ENCODE data around the gene SEBOX. TPM values are rescaled to one million over a fixed set of nuclear protein-coding genes. Genes with fewer than 3 reads are reported as not detected.
"Not testable (repeated sequence)": the region's sequence is repeated elsewhere in the genome, so short reads cannot be mapped to it uniquely, and the experiment has no call there.

SEBOX gene
- total RNA-seq, 1 donor from 2014 or later: not detected

DNA sequence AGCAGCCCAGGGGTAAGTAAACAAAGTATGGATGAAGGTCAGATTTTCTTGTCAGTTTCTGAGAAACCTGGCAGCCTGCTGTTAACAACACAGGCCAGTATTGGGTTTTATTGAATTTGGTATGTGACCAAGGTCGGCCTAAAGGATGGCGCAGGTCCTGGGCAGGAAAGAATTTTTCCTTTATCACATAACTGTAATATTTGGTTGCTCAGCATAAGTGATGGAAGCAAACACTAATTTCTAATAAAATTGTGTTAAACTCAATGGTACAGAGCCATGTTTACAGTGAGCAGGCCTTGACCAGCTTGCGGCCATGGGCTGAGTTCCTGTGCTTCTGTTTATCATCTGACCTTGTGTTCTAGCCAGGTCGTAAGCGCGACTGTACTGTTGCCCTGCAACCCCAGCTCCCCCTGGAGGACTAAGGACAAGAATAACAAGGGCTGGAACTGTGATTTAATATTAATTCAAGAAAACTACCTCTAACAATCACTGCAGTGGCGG is 18.2 kb downstream of the SEBOX start:
- no peaks in the 10 kb centered on the region for H3K4me1 Mint-ChIP-seq

DNA sequence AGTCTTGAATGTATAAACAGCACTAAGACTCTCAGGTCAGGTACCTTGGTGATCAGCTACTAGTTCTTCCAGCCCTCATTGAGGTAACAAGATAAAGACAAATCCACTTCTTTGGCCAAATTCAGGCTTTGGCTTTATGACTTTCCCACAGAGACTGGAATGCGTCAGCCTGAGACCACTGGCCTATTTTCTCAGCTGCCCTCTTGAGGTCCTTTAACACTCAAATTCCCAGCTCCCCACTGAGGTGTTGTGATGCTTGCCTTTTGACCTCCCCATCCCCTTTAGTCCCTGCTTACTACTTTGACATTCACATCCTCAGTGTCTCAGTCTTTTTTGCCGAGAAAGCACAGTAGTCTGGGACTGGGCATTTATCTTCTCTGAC is 18.8 kb downstream of the SEBOX start:
- DNase-seq: no peak
- intact Hi-C loops (cut with micrococcal nuclease): no loop called here
- no peaks in the 10 kb centered on the region for H3K27me3 Mint-ChIP-seq
- no peaks in the 10 kb centered on the region for H3K4me1 Mint-ChIP-seq
- no peak overlapping the region for H3K4me3 Mint-ChIP-seq
- peaks cover 62% of the 10 kb centered on the region for H3K36me3 Mint-ChIP-seq (ENCODE audit: low read depth)
- no peaks in the 10 kb centered on the region for H3K9me3 Mint-ChIP-seq
- H3K27ac Mint-ChIP-seq: no peak overlapping the region

More for the DNA sequence above, 18.2 kb downstream of the SEBOX start:
- DNase-seq: no peak
- Mint-ChIP-seq H3K27me3 (no peaks in the 10 kb centered on the region), H3K27ac (no peak overlapping the region), H3K36me3 (ENCODE audit: low read depth) (peaks cover 66% of the 10 kb centered on the region), H3K4me3 (no peak overlapping the region), H3K9me3 (no peaks in the 10 kb centered on the region)
- intact Hi-C loops (cut with micrococcal nuclease): no loop called here

DNA sequence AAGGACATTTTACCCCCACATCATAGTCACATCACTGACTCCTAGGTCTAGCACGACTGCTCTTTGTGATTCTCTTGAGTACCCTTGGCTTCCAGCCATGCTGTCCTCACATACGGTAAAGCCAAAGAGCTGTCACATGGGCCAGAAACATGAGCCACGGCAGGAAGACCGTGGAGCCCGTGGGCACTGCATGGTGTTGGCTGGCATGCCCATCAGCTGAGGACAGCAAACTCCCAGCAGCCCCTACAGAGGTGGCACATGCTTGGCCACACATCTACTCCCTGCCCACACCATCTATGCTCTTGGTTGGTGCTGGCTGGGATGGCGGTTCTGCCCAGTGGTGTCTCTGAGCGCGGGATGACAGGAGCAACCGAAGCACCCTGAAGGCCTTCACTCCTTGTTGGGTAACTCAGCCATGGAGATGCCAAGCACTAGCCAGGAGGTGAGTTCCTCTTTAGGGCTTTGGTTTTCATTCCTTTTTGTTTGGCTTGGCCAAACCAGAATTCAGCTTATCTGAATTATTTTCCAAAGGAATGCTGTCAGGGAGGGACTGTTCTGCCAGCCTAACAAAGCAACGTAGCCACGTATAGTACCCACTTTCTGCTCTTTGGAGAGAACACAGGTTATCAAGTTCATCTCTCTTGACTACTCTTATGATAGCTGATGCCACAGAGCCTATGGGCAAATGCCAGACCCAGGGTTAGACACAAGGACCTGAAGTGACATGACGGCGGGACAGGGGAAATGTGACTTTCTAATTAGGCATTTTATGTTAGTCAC is 19.4 kb downstream of the SEBOX start:
- H3K4me1 Mint-ChIP-seq: no peaks in the 10 kb centered on the region
- peaks cover 59% of the 10 kb centered on the region for H3K36me3 Mint-ChIP-seq (ENCODE audit: low read depth)
- DNase-seq: no peak
- H3K27me3 Mint-ChIP-seq: no peaks in the 10 kb centered on the region
- intact Hi-C loops (cut with micrococcal nuclease): no loop called here
- no peak overlapping the region for H3K27ac Mint-ChIP-seq
- no peak overlapping the region for H3K4me3 Mint-ChIP-seq
- H3K9me3 Mint-ChIP-seq: no peaks in the 10 kb centered on the region

DNA sequence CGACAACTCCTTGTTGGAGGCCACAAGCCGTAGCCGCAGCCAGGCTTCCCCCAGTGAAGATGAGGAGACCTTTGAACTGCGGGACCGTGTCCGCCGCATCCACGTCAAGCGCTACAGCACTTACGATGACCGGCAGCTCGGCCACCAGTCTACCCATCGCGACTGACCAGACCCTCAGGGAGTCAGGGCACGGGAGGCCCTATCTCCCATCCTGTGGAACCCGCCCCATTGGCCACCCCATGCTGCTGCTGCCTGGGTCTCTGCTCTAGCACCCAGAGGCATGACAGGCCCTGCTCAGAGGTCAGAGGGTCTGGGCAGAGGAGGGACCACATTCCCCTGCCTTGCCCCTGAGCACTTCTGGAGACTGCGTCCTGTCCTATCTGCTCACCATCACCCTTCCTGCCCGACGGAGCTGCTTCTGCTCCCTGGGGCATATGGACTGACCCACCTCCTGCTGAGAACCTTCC is 20.5 kb downstream of the SEBOX start:
- DNase-seq: no peak
- peaks cover 57% of the 10 kb centered on the region for H3K36me3 Mint-ChIP-seq (ENCODE audit: low read depth)
- H3K27ac Mint-ChIP-seq: no peak overlapping the region
- intact Hi-C loops (cut with micrococcal nuclease): no loop called here
- no peaks in the 10 kb centered on the region for H3K4me1 Mint-ChIP-seq
- no peaks in the 10 kb centered on the region for H3K9me3 Mint-ChIP-seq
- no peak overlapping the region for H3K4me3 Mint-ChIP-seq
- H3K27me3 Mint-ChIP-seq: no peaks in the 10 kb centered on the region

DNA sequence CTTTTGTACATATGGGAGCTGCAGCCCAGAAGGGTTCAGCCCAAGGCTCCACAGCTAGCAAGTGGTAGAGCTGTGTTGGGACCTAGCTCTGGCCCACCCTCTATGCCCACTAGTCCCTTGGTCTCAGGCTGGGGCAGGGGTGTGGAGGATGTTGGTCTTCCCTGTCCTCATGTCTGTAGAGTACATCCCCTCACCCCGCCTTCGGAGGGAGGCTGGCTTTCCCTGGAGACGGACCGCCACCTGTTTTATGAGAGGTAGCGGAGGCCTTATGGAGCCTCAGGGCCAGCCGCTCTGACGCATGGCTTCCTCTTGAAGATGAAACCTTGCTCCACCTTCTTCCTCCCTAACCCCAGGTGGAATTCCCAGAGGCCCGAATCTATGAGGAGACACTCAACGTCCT is 21.0 kb downstream of the SEBOX start:
- intact Hi-C loops (cut with micrococcal nuclease): no loop called here
- Mint-ChIP-seq H3K4me3 (no peak overlapping the region), H3K27ac (no peak overlapping the region), H3K4me1 (no peaks in the 10 kb centered on the region), H3K27me3 (no peaks in the 10 kb centered on the region), H3K36me3 (ENCODE audit: low read depth) (peaks cover 60% of the 10 kb centered on the region), H3K9me3 (no peaks in the 10 kb centered on the region)
- no peak for DNase-seq

DNA sequence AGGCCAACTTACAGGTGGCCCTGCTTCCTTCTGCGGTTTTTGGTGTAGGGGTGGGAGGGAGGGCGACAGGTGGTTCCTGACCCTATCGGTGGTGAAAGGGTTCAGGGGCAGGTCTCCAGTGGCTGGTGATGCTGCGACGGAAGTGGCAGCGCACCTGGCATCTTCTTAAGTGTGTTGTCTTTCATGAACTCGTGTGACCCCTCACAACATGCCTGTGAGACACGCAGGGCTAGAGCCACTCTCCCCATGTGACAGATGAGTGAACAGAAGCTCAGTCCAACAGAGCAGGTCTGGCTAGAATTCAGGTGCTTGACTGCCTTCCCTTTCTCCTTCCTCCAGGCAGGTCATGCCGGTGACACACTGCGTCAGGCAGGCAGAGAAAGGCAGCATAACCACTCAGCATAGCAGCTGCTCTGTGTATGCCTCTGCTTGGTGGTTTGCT is 21.5 kb downstream of the SEBOX start:
- Mint-ChIP-seq H3K27ac (no peak overlapping the region), H3K9me3 (no peaks in the 10 kb centered on the region), H3K36me3 (ENCODE audit: low read depth) (peaks cover 58% of the 10 kb centered on the region)

DNA sequence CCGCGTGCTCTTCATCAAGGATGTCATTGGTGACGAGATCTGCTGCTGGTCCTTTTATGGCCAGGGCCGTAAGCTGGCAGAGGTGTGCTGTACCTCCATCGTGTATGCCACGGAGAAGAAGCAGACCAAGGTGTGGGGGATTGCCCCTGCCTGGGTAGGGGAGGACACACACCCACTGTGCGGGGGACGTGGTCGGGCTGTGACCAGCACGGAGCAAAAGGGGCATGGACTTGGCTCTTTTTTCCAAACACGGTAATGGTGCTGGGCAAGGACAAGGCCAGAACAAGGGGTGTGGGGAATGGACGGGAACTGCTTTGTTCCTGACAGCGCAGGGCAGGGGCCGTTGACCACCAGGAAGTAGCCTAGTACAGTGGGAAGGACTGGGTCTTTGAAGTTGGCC is 22.7 kb downstream of the SEBOX start:
- peaks cover 10% of the 10 kb centered on the region for H3K4me1 Mint-ChIP-seq
- H3K9me3 Mint-ChIP-seq: no peaks in the 10 kb centered on the region
- no peak for DNase-seq
- no peak overlapping the region for H3K27ac Mint-ChIP-seq
- H3K36me3 Mint-ChIP-seq (ENCODE audit: low read depth): peaks cover 54% of the 10 kb centered on the region
- intact Hi-C loops (cut with micrococcal nuclease): no loop called here
- no peaks in the 10 kb centered on the region for H3K27me3 Mint-ChIP-seq
- no peak overlapping the region for H3K4me3 Mint-ChIP-seq

More for the DNA sequence above, 21.5 kb downstream of the SEBOX start:
- DNase-seq: no peak
- Mint-ChIP-seq H3K4me1 (peaks cover 3% of the 10 kb centered on the region), H3K4me3 (no peak overlapping the region), H3K27me3 (no peaks in the 10 kb centered on the region)
- intact Hi-C loops (cut with micrococcal nuclease): no loop called here

DNA sequence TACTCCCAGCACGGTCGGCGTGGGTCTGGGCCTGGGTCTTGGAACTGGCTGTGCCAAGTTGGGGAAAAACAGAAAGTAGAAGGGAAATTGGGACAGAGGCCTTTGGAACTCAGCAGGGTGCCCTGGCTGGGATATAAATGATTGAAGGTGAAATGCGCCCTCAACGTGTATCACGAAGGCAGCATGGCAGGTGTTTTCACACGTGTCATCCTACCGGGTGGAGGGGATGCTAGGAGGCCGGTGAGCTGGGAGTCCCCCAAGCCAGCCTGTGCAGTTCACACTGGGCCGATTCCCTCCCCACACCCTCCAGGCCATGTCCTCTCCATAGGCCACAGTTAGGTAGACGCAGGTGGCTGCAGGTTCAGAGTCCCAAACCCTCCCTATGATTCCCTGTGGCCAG is 23.5 kb downstream of the SEBOX start:
- no peak overlapping the region for H3K4me3 Mint-ChIP-seq
- no peak for DNase-seq
- H3K27me3 Mint-ChIP-seq: no peaks in the 10 kb centered on the region
- H3K27ac Mint-ChIP-seq: no peak overlapping the region
- intact Hi-C loops (cut with micrococcal nuclease): no loop called here
- H3K9me3 Mint-ChIP-seq: no peaks in the 10 kb centered on the region
- H3K36me3 Mint-ChIP-seq (ENCODE audit: low read depth): peaks cover 47% of the 10 kb centered on the region
- peaks cover 18% of the 10 kb centered on the region for H3K4me1 Mint-ChIP-seq

DNA sequence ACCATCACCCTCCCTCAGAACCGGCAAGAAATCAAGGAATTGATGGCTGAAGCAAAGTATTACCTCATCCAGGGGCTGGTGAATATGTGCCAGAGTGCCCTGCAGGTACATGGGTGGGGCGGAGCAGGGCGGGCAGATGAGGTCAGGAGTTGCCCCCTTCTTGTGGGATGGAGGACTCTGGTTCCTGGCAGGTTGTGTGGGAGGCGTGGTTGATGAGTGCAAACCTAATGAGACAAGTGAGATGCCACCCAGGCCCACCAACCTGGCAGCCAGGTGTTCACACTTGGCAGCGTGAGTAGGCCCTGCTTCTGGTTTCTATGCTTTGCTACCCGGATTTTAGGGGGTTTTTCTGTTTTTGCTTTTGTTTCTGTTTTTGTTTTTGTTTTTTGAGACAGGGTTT is 24.6 kb downstream of the SEBOX start:
- Mint-ChIP-seq H3K36me3 (ENCODE audit: low read depth) (peaks cover 38% of the 10 kb centered on the region), H3K4me3 (no peak overlapping the region), H3K27ac (no peak overlapping the region), H3K4me1 (peaks cover 23% of the 10 kb centered on the region), H3K9me3 (no peaks in the 10 kb centered on the region), H3K27me3 (no peaks in the 10 kb centered on the region)
- intact Hi-C loops (cut with micrococcal nuclease): no loop called here
- no peak for DNase-seq

DNA sequence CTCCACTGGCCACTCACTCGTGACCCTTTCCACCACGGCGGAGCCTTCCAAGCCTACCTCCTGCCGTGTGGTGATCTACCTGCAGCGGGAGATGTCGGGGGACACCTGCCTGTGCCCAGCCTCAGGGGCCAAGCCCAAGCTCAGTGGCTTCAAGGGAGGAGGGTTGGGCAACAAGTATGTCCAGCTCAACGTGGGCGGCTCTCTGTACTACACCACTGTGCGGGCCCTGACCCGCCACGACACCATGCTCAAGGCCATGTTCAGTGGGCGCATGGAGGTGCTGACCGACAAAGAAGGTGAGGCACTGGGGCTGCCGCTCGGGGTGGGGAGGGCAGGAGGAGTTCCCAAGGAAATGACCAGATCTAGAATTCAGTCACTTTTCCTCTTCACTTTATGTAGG is 25.6 kb downstream of the SEBOX start:
- Mint-ChIP-seq H3K27ac (no peak overlapping the region), H3K4me3 (no peak overlapping the region), H3K4me1 (peaks cover 26% of the 10 kb centered on the region), H3K36me3 (ENCODE audit: low read depth) (peaks cover 34% of the 10 kb centered on the region), H3K9me3 (no peaks in the 10 kb centered on the region), H3K27me3 (no peaks in the 10 kb centered on the region)
- intact Hi-C loops (cut with micrococcal nuclease): no loop called here
- DNase-seq: no peak

DNA sequence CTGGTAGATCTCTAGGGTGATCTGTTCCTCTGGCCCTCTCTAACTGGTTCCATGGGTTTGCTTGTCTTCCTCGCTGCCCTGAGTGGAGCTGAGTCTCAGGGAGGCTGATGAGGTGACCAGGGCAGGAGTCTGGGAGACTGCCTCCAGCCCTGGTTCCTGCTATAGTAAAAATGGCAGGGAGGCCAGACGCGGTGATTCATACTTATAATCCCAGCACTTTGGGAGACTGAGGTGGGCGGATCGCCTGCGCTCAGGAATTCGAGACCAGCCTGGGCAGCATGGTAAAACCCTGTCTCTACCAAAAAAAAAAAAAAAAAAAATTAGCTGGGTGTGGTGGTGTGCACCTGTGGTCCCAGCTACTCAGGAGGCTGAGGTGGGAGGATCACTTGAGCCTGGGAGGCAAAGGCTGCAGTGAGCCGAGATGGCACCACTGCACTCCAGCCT is 26.2 kb downstream of the SEBOX start:
- H3K9me3 Mint-ChIP-seq; H3K27ac Mint-ChIP-seq; H3K4me3 Mint-ChIP-seq; DNase-seq; intact Hi-C loops (cut with micrococcal nuclease); H3K27me3 Mint-ChIP-seq: not testable (repeated sequence)
- Mint-ChIP-seq H3K36me3 (ENCODE audit: low read depth) (peaks cover 30% of the 10 kb centered on the region), H3K4me1 (peaks cover 33% of the 10 kb centered on the region)

DNA sequence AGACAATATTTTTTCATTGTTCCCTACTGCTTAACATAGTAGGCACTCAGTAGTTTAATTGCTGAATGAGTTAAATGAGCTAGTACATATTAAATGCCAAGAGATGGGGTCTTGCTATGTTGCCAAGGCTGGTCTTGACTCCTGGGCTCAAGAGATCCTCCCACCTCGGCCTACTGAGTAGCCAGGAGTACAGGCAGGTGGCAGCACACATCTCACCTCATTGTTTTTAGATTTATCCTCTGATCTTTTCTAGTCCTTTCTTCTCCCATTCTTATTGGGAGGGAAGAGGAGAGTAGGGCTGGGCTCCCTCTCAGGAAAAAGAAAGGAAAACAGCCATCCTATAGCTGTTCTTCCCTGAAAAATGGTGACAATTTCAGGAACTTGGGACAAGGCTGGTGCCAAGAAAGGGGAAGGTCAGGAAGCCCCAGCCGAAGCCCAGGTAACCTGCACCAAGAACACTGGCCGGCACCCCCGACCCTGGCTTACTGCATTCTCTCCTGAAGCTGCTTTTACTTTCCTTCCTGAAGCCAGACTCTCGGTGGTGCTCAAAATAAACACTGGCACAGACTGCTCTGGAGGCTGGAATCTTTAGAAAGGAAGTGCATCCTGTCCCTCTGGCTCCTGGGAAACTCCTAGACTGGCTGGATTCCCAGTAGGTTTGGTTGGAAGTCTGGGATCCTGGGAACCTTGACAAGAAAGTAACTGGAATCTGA is 26.8 kb downstream of the SEBOX start:
- no peak overlapping the region for H3K27ac Mint-ChIP-seq
- DNase-seq: no peak
- intact Hi-C loops (cut with micrococcal nuclease): no loop called here
- no peak overlapping the region for H3K4me3 Mint-ChIP-seq
- peaks cover 27% of the 10 kb centered on the region for H3K36me3 Mint-ChIP-seq (ENCODE audit: low read depth)
- peaks cover 33% of the 10 kb centered on the region for H3K4me1 Mint-ChIP-seq
- no peaks in the 10 kb centered on the region for H3K9me3 Mint-ChIP-seq
- no peaks in the 10 kb centered on the region for H3K27me3 Mint-ChIP-seq

DNA sequence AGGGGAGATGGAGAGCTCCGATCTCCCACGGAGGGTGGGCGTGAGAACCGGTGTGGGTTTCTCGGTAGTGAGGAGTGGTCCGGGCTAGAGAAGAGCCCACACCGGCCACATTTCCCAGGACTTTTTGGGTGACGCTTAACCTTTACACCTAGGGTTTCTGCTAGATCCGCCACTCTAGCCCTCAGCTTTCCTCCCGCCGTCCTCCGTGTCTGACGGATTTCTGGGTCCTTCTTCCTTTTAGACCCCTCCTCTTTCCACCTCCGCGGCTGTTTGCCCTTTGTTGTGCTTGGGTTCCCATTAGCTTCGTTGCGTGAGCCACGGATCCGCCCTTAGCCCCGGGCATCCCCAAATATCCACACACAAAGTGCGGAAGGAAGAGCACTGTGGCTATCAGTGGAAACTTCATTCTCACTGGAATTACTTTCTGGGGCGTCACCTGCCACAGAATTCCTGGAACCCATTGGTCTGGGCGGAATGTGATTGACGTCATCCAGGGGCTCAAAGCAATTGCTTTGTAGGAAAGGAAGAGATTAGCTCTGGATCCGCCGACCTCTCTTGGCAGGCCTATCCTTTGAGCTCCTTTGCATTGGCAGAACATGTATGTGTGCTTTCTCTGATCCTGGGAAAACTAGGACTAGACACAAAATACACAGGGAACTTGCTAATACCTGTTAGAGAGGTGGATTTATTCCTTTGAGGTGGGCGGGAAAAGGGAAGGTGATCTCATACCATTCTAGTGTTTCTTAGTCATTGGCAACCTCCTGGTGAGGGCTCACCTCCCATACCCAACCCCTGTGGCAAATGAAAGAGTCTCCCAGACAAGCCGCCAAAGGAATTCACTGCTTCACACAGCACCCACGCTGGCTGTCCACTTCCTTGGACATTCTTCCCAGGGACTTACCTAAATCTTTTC is 28.8 kb downstream of the SEBOX start:
- intact Hi-C loops (cut with micrococcal nuclease): loop anchor here (1.0 kb wide), 4 partner anchors 17 to 295 kb away; partner anchors contain the start of genes POLDIP2, SARM1 and TMEM97
- no peaks in the 10 kb centered on the region for H3K27me3 Mint-ChIP-seq
- H3K4me3 Mint-ChIP-seq: peak overlapping the region; percentile 97
- peak; percentile 77 for DNase-seq
- no peaks in the 10 kb centered on the region for H3K9me3 Mint-ChIP-seq
- peaks cover 17% of the 10 kb centered on the region for H3K36me3 Mint-ChIP-seq (ENCODE audit: low read depth)
- peaks cover 34% of the 10 kb centered on the region for H3K4me1 Mint-ChIP-seq
- H3K27ac Mint-ChIP-seq: peak overlapping the region; percentile 96
